DMS53 treated with DMSO at 0.1 percent for 48 hours (cell line): Measurements from ENCODE around the gene DIS3L2.
"Not testable (repeated sequence)": the region's sequence is repeated elsewhere in the genome, so short reads cannot be mapped to it uniquely, and the experiment has no call there.

Experiments used
- DNase-seq: peaks from one replicate; lab custom pipeline; 2025; ENCODE audit not compliant: unreplicated experiment; lab: John Stamatoyannopoulos, UW

DIS3L2 gene

GRCh38 chr2:232162187-232162586 is 200.7 kb downstream of the DIS3L2 start:
- DNase-seq, result no peak

GRCh38 chr2:232170396-232170795 is 208.9 kb downstream of the DIS3L2 start:
- no peak for DNase-seq

- DNase-seq, result no peak
These were observed 213.1 kb downstream of the DIS3L2 start for GRCh38 chr2:232174662-232175061.

- DNase-seq, result not testable (repeated sequence)
These were observed 215.1 kb downstream of the DIS3L2 start for GRCh38 chr2:232176587-232176986.

- DNase-seq, result no peak
These were observed 221.8 kb downstream of the DIS3L2 start for GRCh38 chr2:232183279-232183678.

GRCh38 chr2:232184346-232184745 is 222.8 kb downstream of the DIS3L2 start:
- no peak for DNase-seq

GRCh38 chr2:232190796-232191195 is 229.3 kb downstream of the DIS3L2 start:
- DNase-seq, result no peak

- DNase-seq, result no peak
These were observed 234.0 kb downstream of the DIS3L2 start for GRCh38 chr2:232195487-232195886.

GRCh38 chr2:232196802-232197201 is 235.3 kb downstream of the DIS3L2 start:
- no peak for DNase-seq

GRCh38 chr2:232200195-232200594 is 238.7 kb downstream of the DIS3L2 start:
- no peak for DNase-seq

GRCh38 chr2:232203166-232203891 is 241.8 kb downstream of the DIS3L2 start:
- no peak for DNase-seq

GRCh38 chr2:232203936-232204335 is 242.4 kb downstream of the DIS3L2 start:
- no peak for DNase-seq

GRCh38 chr2:232204457-232204931 is 243.0 kb downstream of the DIS3L2 start:
- no peak for DNase-seq

- DNase-seq, result no peak
These were observed 245.7 kb downstream of the DIS3L2 start for GRCh38 chr2:232207174-232207573.

GRCh38 chr2:232210306-232210705 is 248.8 kb downstream of the DIS3L2 start:
- DNase-seq, result no peak

GRCh38 chr2:232211743-232212686 is 250.5 kb downstream of the DIS3L2 start:
- no peak for DNase-seq

- DNase-seq, result no peak
These were observed 251.7 kb downstream of the DIS3L2 start for GRCh38 chr2:232213176-232213575.

GRCh38 chr2:232214053-232214452 is 252.5 kb downstream of the DIS3L2 start:
- DNase-seq, result no peak

GRCh38 chr2:232216028-232216427 is 254.5 kb downstream of the DIS3L2 start:
- DNase-seq, result no peak

- DNase-seq, result no peak
These were observed 257.4 kb downstream of the DIS3L2 start for GRCh38 chr2:232218778-232219495.

- no peak for DNase-seq
These were observed 258.0 kb downstream of the DIS3L2 start for GRCh38 chr2:232219496-232219870.
